Keratinocyte (primary cell): ENCODE results near the gene AGAP1. TPM values are rescaled to one million over a fixed set of nuclear protein-coding genes. Genes with fewer than 3 reads are reported as not detected.

Experiments used
- DNase-seq: peaks from one replicate; pipeline ENCODE4 v3.0.0-alpha.2; 2011; ENCODE audit warnings: low read depth, missing footprints, low spot score
- FAIRE-seq: peaks from 2 replicates; lab custom pipeline; 2011; peaks lifted over from hg19 to GRCh38; lab: Jason Lieb, UNC
- H2AFZ ChIP-seq: 2 replicates; pipeline ENCODE4 v1.6.0; 2012; ENCODE audit warnings: low read length, control low read depth, inconsistent platforms; ENCODE audit not compliant: control insufficient read depth
- H3K27ac ChIP-seq: 2 replicates; pipeline ENCODE4 v1.5.1; 2011; ENCODE audit warnings: low read length; ENCODE audit not compliant: control insufficient read depth, insufficient read depth
- H3K27me3 ChIP-seq: 3 replicates; pipeline ENCODE4 v1.6.0; 2011; ENCODE audit warnings: low read length; ENCODE audit not compliant: control insufficient read depth, insufficient read depth; ENCODE audit errors: extremely low read depth
- H3K36me3 ChIP-seq, 2 experiments: 2 replicates in 1 of 2; 3 replicates in 1 of 2; pipeline ENCODE4 v1.5.1; 2011; ENCODE audit warnings: low read length in 2 of 2, mild to moderate bottlenecking in 1 of 2; ENCODE audit not compliant: control insufficient read depth in 2 of 2, insufficient read depth in 2 of 2; ENCODE audit errors: extremely low read depth in 1 of 2
- H3K4me1 ChIP-seq: 3 replicates; pipeline ENCODE4 v1.5.1; 2011; ENCODE audit warnings: low read length; ENCODE audit not compliant: control insufficient read depth, insufficient read depth; ENCODE audit errors: extremely low read depth
- H3K4me2 ChIP-seq: 3 replicates; pipeline ENCODE4 v1.6.0; 2011; ENCODE audit warnings: low read depth, low read length; ENCODE audit not compliant: control insufficient read depth, insufficient read depth; ENCODE audit errors: extremely low read depth
- H3K4me3 ChIP-seq, 3 experiments: fragments of 200-600 bp in 1 of 3; sonication (generic) in 1 of 3; 2 replicates in 2 of 3; 3 replicates in 1 of 3; pipeline ENCODE4 v1.5.1; 2011 to 2016; ENCODE audit warnings: low read length in 3 of 3, mild to moderate bottlenecking in 3 of 3, control low read depth in 2 of 3, inconsistent platforms in 1 of 3, low read depth in 1 of 3, mixed read lengths in 1 of 3, mixed run types in 1 of 3, moderate library complexity in 1 of 3; ENCODE audit not compliant: control insufficient read depth in 2 of 3, insufficient read depth in 2 of 3; ENCODE audit errors: extremely low read depth in 1 of 3
- H3K79me2 ChIP-seq: 2 replicates; pipeline ENCODE4 v1.6.0; 2012; ENCODE audit warnings: low read length; ENCODE audit not compliant: control insufficient read depth, insufficient read depth
- H3K9ac ChIP-seq: 3 replicates; pipeline ENCODE4 v1.6.0; 2011; ENCODE audit warnings: low read length; ENCODE audit not compliant: control insufficient read depth, insufficient read depth; ENCODE audit errors: extremely low read depth
- H3K9me1 ChIP-seq: 3 replicates; pipeline ENCODE4 v1.6.0; 2011; ENCODE audit warnings: low read length; ENCODE audit not compliant: control insufficient read depth, insufficient read depth; ENCODE audit errors: extremely low read depth
- H3K9me3 ChIP-seq: 2 replicates; pipeline ENCODE4 v1.5.1; 2012; ENCODE audit warnings: low read depth, low read length; ENCODE audit not compliant: control insufficient read depth
- H4K20me1 ChIP-seq: 3 replicates; pipeline ENCODE4 v1.6.0; 2011; ENCODE audit warnings: low read length; ENCODE audit not compliant: control insufficient read depth, insufficient read depth; ENCODE audit errors: extremely low read depth
- EZH2 ChIP-seq: IDR thresholded peaks from one replicate; pipeline ENCODE4 v1.6.1; 2012; ENCODE audit warnings: inconsistent platforms, mild to moderate bottlenecking, low read length, moderate library complexity
- dilution Hi-C: fragments of 300-500 bp; cut with MboI; formaldehyde crosslinking; loops from one replicate; pipeline ENCODE4 v1.7.0; 2020; ENCODE audit warnings: low sequenced_read_pairs; ENCODE audit not compliant: extremely low pct_ligation_motif_present
- polyA plus RNA-seq, 5 experiments: library from polyadenylated mRNA; depleted of rRNA in 3 of 5; stranded (reverse) in 3 of 5; stranded (forward) in 1 of 5; unstranded in 1 of 5; fragments of >200 nt; gene quantifications; 1 replicate in 1 of 5; 2 replicates in 3 of 5; 3 replicates in 1 of 5; pipeline versions ENCODE4 v1.2.1 to v1.2.3, GENCODE V29; 2011 to 2012; ENCODE audit warnings: missing spikeins in 2 of 5, low read depth in 1 of 5, low replicate concordance in 1 of 5
- TF ChIP-seq, protein P1 (sequence below), 3 experiments: IDR thresholded peaks in 1 of 3; conservative IDR thresholded peaks in 1 of 3; optimal IDR thresholded peaks in 1 of 3; 2 replicates in 2 of 3; 3 replicates in 1 of 3; pipeline versions ENCODE3 to v1.5.1; 2011; ENCODE audit warnings: low read length in 3 of 3, mild to moderate bottlenecking in 3 of 3, moderate library complexity in 2 of 3, control low read depth in 1 of 3, inconsistent platforms in 1 of 3; ENCODE audit not compliant: insufficient read depth in 2 of 3; ENCODE audit errors: extremely low read depth in 1 of 3

The AGAP1 gene
- polyA plus RNA-seq, 1 donor (not counting 4 experiments of a cell fraction or from before 2014, with no cell fraction given), result 12.6 TPM

DNA sequence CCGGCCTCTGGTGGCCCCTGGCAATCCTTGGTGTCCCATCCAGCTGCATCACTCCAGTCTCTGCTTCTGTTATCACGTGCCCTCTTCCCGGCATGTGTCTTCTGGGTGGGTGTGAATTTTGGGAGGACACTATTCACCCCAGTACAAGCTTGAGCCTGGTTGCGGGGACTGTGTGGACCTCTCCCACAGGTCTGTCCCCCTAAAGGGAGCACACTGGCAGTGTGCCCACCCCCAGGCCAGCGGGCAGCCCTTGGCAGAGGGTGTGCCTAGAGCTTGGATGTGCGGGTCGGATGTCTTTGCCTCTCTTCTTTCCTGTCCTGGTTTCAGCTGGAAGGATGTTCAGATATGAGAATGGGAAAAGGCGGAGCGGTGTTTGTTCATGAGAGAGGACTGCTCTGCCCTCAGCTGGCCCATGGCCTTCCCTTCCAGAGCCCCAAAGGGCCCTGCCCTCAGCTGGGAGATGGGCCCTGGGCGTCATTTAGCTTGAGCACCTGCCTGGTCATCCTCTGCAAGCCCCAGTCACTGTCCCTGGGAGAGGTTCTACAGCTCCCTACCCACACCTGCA is 73.2 kb downstream of the AGAP1 start:
- no peaks in the 10 kb centered on the region for H3K4me1 ChIP-seq
- H3K36me3 ChIP-seq, result no peaks in the 10 kb centered on the region
- H3K4me3 ChIP-seq, result no peak overlapping the region
- H3K79me2 ChIP-seq, result peaks cover 36% of the 10 kb centered on the region
- dilution Hi-C loops, result no loop called here
- H3K27me3 ChIP-seq, result no peaks in the 10 kb centered on the region
- TF ChIP-seq, protein P1, sequence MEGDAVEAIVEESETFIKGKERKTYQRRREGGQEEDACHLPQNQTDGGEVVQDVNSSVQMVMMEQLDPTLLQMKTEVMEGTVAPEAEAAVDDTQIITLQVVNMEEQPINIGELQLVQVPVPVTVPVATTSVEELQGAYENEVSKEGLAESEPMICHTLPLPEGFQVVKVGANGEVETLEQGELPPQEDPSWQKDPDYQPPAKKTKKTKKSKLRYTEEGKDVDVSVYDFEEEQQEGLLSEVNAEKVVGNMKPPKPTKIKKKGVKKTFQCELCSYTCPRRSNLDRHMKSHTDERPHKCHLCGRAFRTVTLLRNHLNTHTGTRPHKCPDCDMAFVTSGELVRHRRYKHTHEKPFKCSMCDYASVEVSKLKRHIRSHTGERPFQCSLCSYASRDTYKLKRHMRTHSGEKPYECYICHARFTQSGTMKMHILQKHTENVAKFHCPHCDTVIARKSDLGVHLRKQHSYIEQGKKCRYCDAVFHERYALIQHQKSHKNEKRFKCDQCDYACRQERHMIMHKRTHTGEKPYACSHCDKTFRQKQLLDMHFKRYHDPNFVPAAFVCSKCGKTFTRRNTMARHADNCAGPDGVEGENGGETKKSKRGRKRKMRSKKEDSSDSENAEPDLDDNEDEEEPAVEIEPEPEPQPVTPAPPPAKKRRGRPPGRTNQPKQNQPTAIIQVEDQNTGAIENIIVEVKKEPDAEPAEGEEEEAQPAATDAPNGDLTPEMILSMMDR (optimal IDR thresholded peaks at IDR 0.05 in 1 of 3, IDR thresholded peaks at IDR 0.05 in 1 of 3, conservative IDR thresholded peaks at IDR 0.05 in 1 of 3; ENCODE audit: extremely low read depth in 1 of 3, insufficient read depth in 2 of 3, low read length in 3 of 3), result no peak
- TF ChIP-seq EZH2, result no peak
- no peaks in the 10 kb centered on the region for H3K9me1 ChIP-seq
- H3K27ac ChIP-seq, result no peak overlapping the region
- no peak overlapping the region for H2AFZ ChIP-seq
- no peaks in the 10 kb centered on the region for H3K9me3 ChIP-seq
- H4K20me1 ChIP-seq, result peaks cover 9% of the 10 kb centered on the region
- no peak for DNase-seq
- H3K4me2 ChIP-seq, result no peak overlapping the region
- FAIRE-seq, result no peak
- H3K9ac ChIP-seq, result no peak overlapping the region

DNA sequence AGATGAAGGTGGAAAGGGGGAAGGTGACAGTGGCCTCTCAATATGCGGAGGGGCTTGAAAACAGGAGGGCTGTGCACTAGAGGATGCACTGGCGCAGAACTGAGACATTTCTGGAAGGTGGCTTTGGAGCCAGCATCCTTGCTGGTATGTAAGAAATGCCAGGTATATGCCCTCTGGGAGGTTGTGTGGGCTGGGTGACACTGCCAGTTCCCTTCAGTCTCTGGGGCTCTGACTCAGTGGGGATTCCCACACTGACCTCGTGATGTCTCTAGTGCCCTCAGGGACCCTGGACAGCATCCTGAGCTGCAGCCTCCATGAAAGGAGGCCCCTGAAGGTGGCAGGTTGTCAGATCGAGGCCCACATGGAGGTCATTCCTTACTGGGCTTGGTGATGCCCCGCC is 74.0 kb downstream of the AGAP1 start:
- DNase-seq (no peak), FAIRE-seq (no peak)
- Histone ChIP-seq H3K79me2 (peaks cover 36% of the 10 kb centered on the region), H3K4me3 (no peak overlapping the region), H3K4me1 (no peaks in the 10 kb centered on the region), H2AFZ (no peak overlapping the region), H4K20me1 (peaks cover 12% of the 10 kb centered on the region), H3K9ac (no peak overlapping the region), H3K9me3 (no peaks in the 10 kb centered on the region), H3K27ac (no peak overlapping the region), H3K27me3 (no peaks in the 10 kb centered on the region), H3K36me3 (no peaks in the 10 kb centered on the region), H3K9me1 (peaks cover 2% of the 10 kb centered on the region), H3K4me2 (no peak overlapping the region)
- dilution Hi-C loops, result no loop called here
- no peak for TF ChIP-seq EZH2
- TF ChIP-seq, protein P1 (optimal IDR thresholded peaks at IDR 0.05 in 1 of 3, IDR thresholded peaks at IDR 0.05 in 1 of 3, conservative IDR thresholded peaks at IDR 0.05 in 1 of 3; ENCODE audit: extremely low read depth in 1 of 3, insufficient read depth in 2 of 3, low read length in 3 of 3), result no peak
